Activated gamma-delta T cell (primary cell): ENCODE results near the gene PWP1.
A peak's percentile ranks its signal among the peaks of the same experiment; 100 is the strongest.

Source experiments
- DNase-seq: peaks from one replicate; lab custom pipeline; 2025; lab: John Stamatoyannopoulos, UW

PWP1 gene

GRCh38 chr12:107735763-107736162, 50.2 kb downstream of the PWP1 start:
- no peak for DNase-seq

- no peak for DNase-seq
Observed at GRCh38 chr12:107736914-107737313, 51.3 kb downstream of the PWP1 start.

- DNase-seq = no peak
Observed at GRCh38 chr12:107748472-107748871, 62.9 kb downstream of the PWP1 start.

- no peak for DNase-seq
Observed at GRCh38 chr12:107749083-107749482, 63.5 kb downstream of the PWP1 start.

- no peak for DNase-seq
Observed at GRCh38 chr12:107759410-107759809, 73.8 kb downstream of the PWP1 start.

- DNase-seq = no peak
Observed at GRCh38 chr12:107760207-107760808, 74.7 kb downstream of the PWP1 start.

GRCh38 chr12:107760809-107761501, 75.4 kb downstream of the PWP1 start, which contains the start of gene PRDM4:
Gene PRDM4 (minus strand): TSS chr12:107761137. CDS start chr12:107760515, 622 bp downstream.
- peak; percentile 89 for DNase-seq

- no peak for DNase-seq
Observed at GRCh38 chr12:107761502-107761904, 75.9 kb downstream of the PWP1 start.
